Gastroesophageal sphincter (tissue), 4 donors: Measurements from ENCODE around the gene SAMD4B. TPM values are rescaled to one million over a fixed set of nuclear protein-coding genes. Genes with fewer than 3 reads are reported as not detected.

Experiments
- ATAC-seq: fragments of 150-250 bp; one replicate; pipeline ENCODE4 v1.9.1; 2016; ENCODE audit warnings: mild to moderate bottlenecking, moderate library complexity
- H3K27ac ChIP-seq, 4 donors: fragments of 200-600 bp; sonication (generic) in 3 of 4; 1 replicate in 3 of 4; 2 replicates in 1 of 4; pipeline ENCODE4 v1.5.1; 2016 to 2019
- H3K27me3 ChIP-seq: fragments of 200-600 bp; sonication (generic); one replicate; pipeline ENCODE4 v1.5.1; 2019
- H3K36me3 ChIP-seq, 2 donors: fragments of 200-600 bp; sonication (generic); one replicate each; pipeline ENCODE4 v1.5.1; 2019; ENCODE audit warnings: control low read depth in 1 of 2
- H3K4me1 ChIP-seq, 3 donors: fragments of 200-600 bp; sonication (generic); 1 replicate in 2 of 3; 2 replicates in 1 of 3; pipeline ENCODE4 v1.5.1; 2016 to 2019; ENCODE audit warnings: control low read depth in 2 of 3
- H3K4me3 ChIP-seq, 2 donors: fragments of 200-600 bp; sonication (generic); one replicate each; pipeline ENCODE4 v1.5.1; 2019; ENCODE audit warnings: mild to moderate bottlenecking in 1 of 2, moderate library complexity in 1 of 2
- H3K9me3 ChIP-seq, 3 donors: fragments of 200-600 bp; sonication (generic); one replicate each; pipeline ENCODE4 v1.5.1; 2017 to 2019; ENCODE audit warnings: control low read depth in 2 of 3
- CTCF ChIP-seq, 4 experiments: fragments of 200-600 bp in 2 of 4; fragments of 450-650 bp in 2 of 4; sonication (generic) in 1 of 4; IDR thresholded peaks; one replicate each; pipeline ENCODE4 v1.5.1; 2017 to 2019; ENCODE audit warnings: antibody characterized with exemption in 4 of 4, mild to moderate bottlenecking in 2 of 4, moderate library complexity in 2 of 4
- EP300 ChIP-seq: sonication (generic); formaldehyde crosslinking; IDR thresholded peaks from one replicate; pipeline ENCODE4 v1.6.1; 2017; ENCODE audit warnings: antibody characterized with exemption, mild to moderate bottlenecking
- POLR2A ChIP-seq, 2 donors: fragments of 450-650 bp; IDR thresholded peaks; one replicate each; pipeline ENCODE4 v1.6.1; 2017; ENCODE audit warnings: antibody characterized with exemption in 2 of 2, mild to moderate bottlenecking in 2 of 2, moderate library complexity in 1 of 2
- POLR2AphosphoS5 ChIP-seq: sonication (generic); formaldehyde crosslinking; IDR thresholded peaks from one replicate; pipeline ENCODE4 v1.6.1; 2017; ENCODE audit warnings: antibody characterized with exemption
- WGBS, 2 donors: methylation state at CpG; one replicate each; pipeline ENCODE4 v1.1.5; 2018; ENCODE audit warnings: low coverage in 1 of 2; 5-methylcytosine and 5-hydroxymethylcytosine counted together
- total RNA-seq, 4 donors: library from RNA; depleted of rRNA; stranded (reverse); fragments of >200 nt; gene quantifications; one replicate each; pipeline ENCODE4 v1.1.0, GENCODE V29; 2016

SAMD4B gene
- total RNA-seq, 4 donors from 2014 or later: 68.2 to 121 (median 92.8) TPM

DNA sequence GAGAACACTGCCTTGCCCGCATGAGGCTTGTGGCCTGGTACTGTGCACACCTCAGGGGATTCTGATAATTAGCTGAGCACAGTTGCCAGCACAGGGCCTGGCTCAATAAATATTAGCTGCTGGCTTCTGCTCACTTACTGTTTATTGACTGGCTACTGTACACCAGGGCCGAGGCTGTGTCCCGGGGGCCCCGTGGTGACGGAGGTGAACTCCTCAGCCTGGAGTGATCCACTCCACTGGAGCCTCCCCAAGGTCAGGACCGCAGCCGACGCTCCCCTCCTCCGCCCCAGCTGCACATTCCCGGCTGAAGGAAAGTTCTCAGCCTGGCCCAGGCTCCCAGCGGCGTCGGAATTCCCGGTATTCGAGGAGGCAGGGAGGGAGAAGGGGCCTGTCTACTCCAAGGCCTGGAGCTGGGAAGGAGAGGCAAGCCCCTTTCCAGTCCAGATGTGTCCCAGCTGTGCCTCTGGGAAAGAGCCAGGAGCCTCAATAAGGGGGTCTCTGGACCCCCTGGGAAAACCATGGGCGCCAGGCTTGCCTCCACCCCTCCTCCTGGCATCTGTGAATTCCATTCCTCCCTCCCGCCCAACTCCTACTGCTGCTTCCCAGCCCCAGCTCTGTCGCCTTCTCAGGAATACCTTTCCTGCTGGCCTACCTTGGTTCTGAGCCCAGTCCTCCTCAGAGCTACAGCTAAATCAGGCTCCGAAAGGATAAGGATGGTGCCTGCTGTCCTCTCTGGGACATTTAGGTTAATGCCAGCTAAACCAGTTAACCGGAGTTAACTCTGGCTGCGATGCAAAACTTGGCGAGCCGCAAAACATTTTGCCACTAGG lies 86.3 kb downstream of the SAMD4B start:
- 12 to 15% methylated on average over 8 to 10 of the region's 23 CpGs for WGBS, 2 donors
- Histone ChIP-seq H3K27ac (peak overlapping the region; percentile 72 to 91 (median 86)), H3K9me3 (no peaks in the 10 kb centered on the region), H3K4me1 (peaks cover 4 to 39% (median 20%) of the 10 kb centered on the region in 3 donors), H3K4me3 (peak overlapping the region in 1 of 2 donors; percentile 10), H3K27me3 (no peaks in the 10 kb centered on the region), H3K36me3 (peaks cover 0 to 42% of the 10 kb centered on the region in 2 donors)
- ATAC-seq: peak; percentile 86
- TF ChIP-seq EP300 (no peak), CTCF (IDR thresholded peaks at IDR 0.05) (peak in 1 of 4 experiments; percentile 7), POLR2AphosphoS5 (peak; percentile 92)

GRCh38 chr19:39430675-39431593 lies 88.7 kb downstream of the SAMD4B start:
- 49% methylated on average over 14 of the region's 25 CpGs; no CpG with 5 or more reads in 1 of the 2 donors for WGBS, 2 donors
- H3K4me3 ChIP-seq: no peak overlapping the region
- H3K27me3 ChIP-seq: no peaks in the 10 kb centered on the region
- H3K36me3 ChIP-seq: peaks cover 0 to 41% of the 10 kb centered on the region in 2 donors
- TF ChIP-seq CTCF (IDR thresholded peaks at IDR 0.05) (no peak), POLR2AphosphoS5 (peak; percentile 70)
- no peaks in the 10 kb centered on the region for H3K9me3 ChIP-seq
- peaks cover 7 to 59% (median 33%) of the 10 kb centered on the region in 3 donors for H3K4me1 ChIP-seq
- peak overlapping the region in 3 of 4 donors; percentile 74 to 78 (median 76) for H3K27ac ChIP-seq
- peak; percentile 48 for ATAC-seq

DNA sequence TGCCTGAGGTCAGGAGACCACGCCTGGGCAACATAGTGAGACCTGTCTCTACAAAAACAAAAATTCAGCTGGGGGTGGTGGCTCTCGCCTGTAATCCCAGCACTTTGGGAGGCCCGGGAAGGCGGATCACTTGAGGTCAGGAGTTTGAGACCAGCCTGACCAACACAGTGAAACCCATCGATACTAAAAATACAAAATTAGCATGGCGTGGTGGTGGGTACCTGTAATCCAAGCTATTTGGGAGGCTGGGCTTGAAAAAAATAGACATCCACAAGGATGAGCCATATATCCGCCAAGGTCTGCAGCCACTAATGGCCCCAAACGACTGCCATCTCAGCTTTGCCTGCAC lies 90.4 kb downstream of the SAMD4B start:
- no peaks in the 10 kb centered on the region for H3K9me3 ChIP-seq
- H3K27me3 ChIP-seq: no peaks in the 10 kb centered on the region
- TF ChIP-seq EP300: no peak
- TF ChIP-seq POLR2A (IDR thresholded peaks at IDR 0.05): no peak
- no peak for TF ChIP-seq CTCF (IDR thresholded peaks at IDR 0.05)
- no peak for TF ChIP-seq POLR2AphosphoS5
- 75 to 89% methylated on average over 2 to 7 of the region's 8 CpGs for WGBS, 2 donors
- no peak overlapping the region for H3K27ac ChIP-seq
- peaks cover 0 to 41% of the 10 kb centered on the region in 2 donors for H3K36me3 ChIP-seq
- no peak for ATAC-seq
- peaks cover 7 to 63% (median 37%) of the 10 kb centered on the region in 3 donors for H3K4me1 ChIP-seq
- no peak overlapping the region for H3K4me3 ChIP-seq

DNA sequence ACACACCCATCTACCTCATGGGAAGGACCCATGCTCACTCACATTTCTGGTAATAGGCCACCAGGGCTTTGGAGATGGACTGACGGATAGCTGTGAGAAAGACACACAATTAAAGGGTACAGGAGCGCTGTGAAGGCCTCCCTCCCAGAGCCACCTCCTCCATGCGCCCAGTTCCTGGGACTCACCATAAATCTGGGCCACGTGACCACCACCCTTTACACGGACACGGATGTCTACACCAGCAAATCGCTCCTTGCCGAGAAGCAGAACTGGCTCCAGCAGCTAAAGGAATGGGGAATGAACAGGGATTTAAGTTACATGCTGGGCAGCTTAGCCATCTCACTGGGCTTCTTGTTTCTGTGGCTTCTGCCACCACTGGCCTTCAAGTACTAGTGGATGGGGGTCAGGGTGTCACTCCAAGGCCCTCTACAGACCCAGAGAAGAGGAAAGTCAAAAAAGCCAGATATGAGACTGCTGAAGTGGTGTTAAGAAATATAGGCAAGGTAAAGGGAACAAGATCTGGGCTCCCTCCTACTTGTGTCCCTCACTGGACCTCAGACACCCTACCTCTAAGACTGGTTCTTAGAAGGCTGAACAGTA lies 91.4 kb downstream of the SAMD4B start:
- H3K4me3 ChIP-seq: no peak overlapping the region
- no peak for ATAC-seq
- H3K36me3 ChIP-seq: peaks cover 0 to 41% of the 10 kb centered on the region in 2 donors
- H3K27ac ChIP-seq: peak overlapping the region in 2 of 4 donors; percentile 91 to 92
- no peaks in the 10 kb centered on the region for H3K9me3 ChIP-seq
- peaks cover 7 to 54% (median 28%) of the 10 kb centered on the region in 3 donors for H3K4me1 ChIP-seq
- TF ChIP-seq POLR2AphosphoS5: no peak
- TF ChIP-seq CTCF (IDR thresholded peaks at IDR 0.05): no peak
- no peak for TF ChIP-seq EP300
- no peak for TF ChIP-seq POLR2A (IDR thresholded peaks at IDR 0.05)
- 73% methylated on average over 3 of the region's 8 CpGs; no CpG with 5 or more reads in 1 of the 2 donors for WGBS, 2 donors
- no peaks in the 10 kb centered on the region for H3K27me3 ChIP-seq
